Erythroblast (primary cell): Measurements from ENCODE around the gene ARHGEF12.

Source experiments
- GATA1 ChIP-seq: IDR thresholded peaks from 2 replicates; pipeline ENCODE4 v1.6.1; 2011; ENCODE audit warnings: low read depth, mild to moderate bottlenecking, control low read depth, low read length, moderate library complexity
- POLR2A ChIP-seq: IDR thresholded peaks from 2 replicates; pipeline ENCODE4 v1.6.1; 2011; ENCODE audit warnings: mild to moderate bottlenecking, low read length

DNA sequence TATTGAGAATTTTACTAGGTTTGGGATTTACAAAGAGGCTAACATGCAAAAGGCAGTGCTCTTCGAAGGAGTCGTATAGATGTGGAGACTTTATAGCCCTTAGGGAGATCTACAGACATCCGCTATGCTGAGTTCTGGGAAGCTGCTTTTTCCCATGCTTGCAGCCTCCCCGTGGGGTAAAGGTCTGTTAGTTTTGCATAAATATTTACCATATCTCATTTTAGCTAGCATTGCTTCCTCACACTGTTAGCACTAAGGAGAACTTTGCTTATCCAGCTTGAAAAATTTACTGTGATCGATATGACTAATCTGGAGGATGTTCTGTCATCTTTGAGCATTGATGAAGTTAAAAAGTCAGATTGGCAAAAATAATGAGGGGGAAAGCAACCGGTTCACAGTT is 18.6 kb downstream of the ARHGEF12 start:
- TF ChIP-seq POLR2A: no peak
- TF ChIP-seq GATA1: no peak
